HepG2 (cell line): ENCODE results near the gene HLA-DQA1. TPM values are rescaled to one million over a fixed set of nuclear protein-coding genes. Genes with fewer than 3 reads are reported as not detected.

ENCODE experiments used
- ATAC-seq: fragments of 200-7000 bp; cut with Tn5 transposase; 3 replicates; pipeline ENCODE4 v1.9.1; 2020; ENCODE audit warnings: mild to moderate bottlenecking, moderate library complexity
- BruUV-seq: library from RNA; stranded (reverse); fragments of 400-500 nt; replicated peaks from 2 replicates; lab custom pipeline; 2021; lab: Mats Ljungman, UMichigan
- CTCF ChIA-PET: fragments of 300-600 bp; formaldehyde crosslinking; extraction: SDS; loops from one replicate; lab custom pipeline; 2021; ENCODE audit warnings: low total read pairs, inconsistent platforms, low intra/inter-chr PET ratio; lab: Yijun Ruan, JAX
- POLR2A ChIA-PET: fragments of 350-600 bp; sonication (Branson Sonifier 250); formaldehyde crosslinking; loops from one replicate; lab custom pipeline; 2020; ENCODE audit warnings: antibody characterized with exemption, inconsistent platforms; lab: Yijun Ruan, JAX
- DNase-seq: peaks from one replicate; pipeline ENCODE4 v3.0.0-alpha.2; 2015; ENCODE audit warnings: low spot score
- FAIRE-seq: peaks from 3 replicates; lab custom pipeline; 2011; peaks lifted over from hg19 to GRCh38; lab: Jason Lieb, UNC
- H2AFZ ChIP-seq: one replicate; pipeline ENCODE4 v1.6.1; 2011; ENCODE audit warnings: low read length, inconsistent platforms
- H3K27ac ChIP-seq: fragments of 300-600 bp; 3 replicates; pipeline ENCODE4 v1.8.0; 2011; ENCODE audit warnings: mixed run types, mild to moderate bottlenecking, mixed read lengths, low read length, inconsistent platforms; ENCODE audit not compliant: insufficient read depth; ENCODE audit errors: extremely low read length
- H3K27me3 ChIP-seq, 2 experiments: fragments of 200-600 bp in 1 of 2; 2 replicates in 1 of 2; 3 replicates in 1 of 2; pipeline versions ENCODE4 v1.6.0 to v1.8.0; 2011; ENCODE audit warnings: low read length in 2 of 2, mild to moderate bottlenecking in 2 of 2, moderate library complexity in 2 of 2, inconsistent platforms in 1 of 2; ENCODE audit not compliant: insufficient read depth in 2 of 2, control insufficient read depth in 1 of 2
- H3K36me3 ChIP-seq, 2 experiments: fragments of 200-600 bp in 1 of 2; replicated peaks in 1 of 2; 2 replicates in 1 of 2; 3 replicates in 1 of 2; pipeline versions ENCODE4 v1.5.1 to v1.8.0; 2011; ENCODE audit warnings: low read length in 2 of 2, inconsistent platforms in 1 of 2; ENCODE audit not compliant: insufficient read depth in 2 of 2, control insufficient read depth in 1 of 2
- H3K4me1 ChIP-seq: 2 replicates; pipeline ENCODE4 v1.5.1; 2012; ENCODE audit warnings: low read length, inconsistent platforms; ENCODE audit not compliant: insufficient read depth
- H3K4me2 ChIP-seq: 2 replicates; pipeline ENCODE4 v1.6.0; 2011; ENCODE audit warnings: low read depth, low read length, inconsistent platforms
- H3K4me3 ChIP-seq, 3 experiments: fragments of 200-600 bp in 1 of 3; sonication (generic), shearing (Covaris generic) in 1 of 3; replicated peaks in 1 of 3; 2 replicates each; pipeline ENCODE4 v1.5.1; 2011 to 2016; ENCODE audit warnings: low read length in 3 of 3, inconsistent platforms in 2 of 3, low read depth in 2 of 3, mild to moderate bottlenecking in 2 of 3, control low read depth in 1 of 3, mixed read lengths in 1 of 3; ENCODE audit not compliant: insufficient read depth in 1 of 3
- H3K79me2 ChIP-seq: one replicate; pipeline ENCODE4 v1.6.1; 2011; ENCODE audit warnings: low read length, inconsistent platforms; ENCODE audit not compliant: insufficient read depth
- H3K9ac ChIP-seq: 2 replicates; pipeline ENCODE4 v1.6.0; 2011; ENCODE audit warnings: mild to moderate bottlenecking, low read depth, low read length, inconsistent platforms; ENCODE audit not compliant: insufficient read depth
- H3K9me3 ChIP-seq: 2 replicates; pipeline ENCODE4 v1.5.1; 2012; ENCODE audit warnings: mild to moderate bottlenecking, low read length
- H4K20me1 ChIP-seq: 2 replicates; pipeline ENCODE4 v1.6.0; 2011; ENCODE audit warnings: inconsistent platforms, mild to moderate bottlenecking, low read length, moderate library complexity; ENCODE audit not compliant: insufficient read depth
- ARNT2 ChIP-seq: sonication (generic); formaldehyde crosslinking; IDR thresholded peaks from 2 replicates; pipeline ENCODE4 v1.8.0; 2022; ENCODE audit warnings: mild to moderate bottlenecking, low read depth, missing genetic modification reagents, moderate library complexity
- ARNTL ChIP-seq: sonication (generic); formaldehyde crosslinking; IDR thresholded peaks from 2 replicates; pipeline ENCODE4 v1.4.0; 2020; ENCODE audit warnings: mild to moderate bottlenecking, missing genetic modification reagents
- HNF4A ChIP-seq: sonication (generic); formaldehyde crosslinking; IDR thresholded peaks from 2 replicates; pipeline ENCODE4 v1.4.0; 2020; ENCODE audit warnings: missing genetic modification reagents
- KLF16 ChIP-seq, 2 experiments: sonication (generic) in 1 of 2; formaldehyde crosslinking in 1 of 2; IDR thresholded peaks; 2 replicates each; pipeline versions ENCODE4 v1.6.1 to v1.8.0; 2016 to 2023; ENCODE audit warnings: missing genetic modification reagents in 2 of 2, missing compliant biosample characterization in 1 of 2
- MBD4 ChIP-seq: IDR thresholded peaks from 2 replicates; pipeline ENCODE4 v1.6.1; 2012; ENCODE audit warnings: low read length, inconsistent platforms, borderline replicate concordance
- MXD4 ChIP-seq: IDR thresholded peaks from 2 replicates; pipeline ENCODE4 v1.6.1; 2016; ENCODE audit warnings: mild to moderate bottlenecking, missing biosample characterization, missing genetic modification reagents
- RARG ChIP-seq: sonication (generic); formaldehyde crosslinking; IDR thresholded peaks from 2 replicates; pipeline ENCODE4 v1.4.0; 2020; ENCODE audit warnings: low read depth, mild to moderate bottlenecking, missing genetic modification reagents
- SNAPC2 ChIP-seq: sonication (generic); formaldehyde crosslinking; IDR thresholded peaks from 2 replicates; pipeline ENCODE4 v1.8.1; 2022; ENCODE audit warnings: mild to moderate bottlenecking, missing genetic modification reagents
- SNRNP70 ChIP-seq: fragments of 200-400 bp; formaldehyde crosslinking; IDR thresholded peaks from 2 replicates; pipeline ENCODE4 v1.6.1; 2017; ENCODE audit warnings: mild to moderate bottlenecking, low read depth, low read length, moderate library complexity
- XBP1 ChIP-seq: sonication (generic); formaldehyde crosslinking; IDR thresholded peaks from 2 replicates; pipeline ENCODE4 v1.5.0; 2020; ENCODE audit warnings: missing genetic modification reagents
- ZNF274 ChIP-seq: sonication (generic); formaldehyde crosslinking; IDR thresholded peaks from 2 replicates; pipeline ENCODE4 v1.5.1; 2020; ENCODE audit warnings: mild to moderate bottlenecking, missing genetic modification reagents
- WGBS: methylation state at CpG from one replicate; pipeline ENCODE4 v1.1.6; 2017; ENCODE audit warnings: low lambda C conversion rate; 5-methylcytosine and 5-hydroxymethylcytosine counted together
- in situ Hi-C: cut with HindIII; loops from 2 replicates; pipeline ENCODE4 v1.10.0; 2017; ENCODE audit warnings: low pct_unique_long_range_greater_than_20kb; ENCODE audit not compliant: extremely low pct_ligation_motif_present
- intact Hi-C: fragments of 100-400 bp; cut with micrococcal nuclease; formaldehyde crosslinking; loops from one replicate; pipeline ENCODE4 v1.10.0; 2022; ENCODE audit not compliant: unreplicated experiment
- polyA plus RNA-seq, 8 experiments: library from polyadenylated mRNA; depleted of rRNA in 3 of 8; stranded (reverse) in 7 of 8; unstranded in 1 of 8; fragments of >200 nt; fragmentation: Illumina TruSeq in 4 of 8; extraction: Trizol in 4 of 8; gene quantifications; 2 replicates each; pipeline versions ENCODE4 v1.2.1 to v1.2.3, GENCODE V29; 2011 to 2016; ENCODE audit warnings: low read depth in 4 of 8, missing spikeins in 1 of 8, mixed read lengths in 1 of 8; ENCODE audit not compliant: insufficient read depth in 1 of 8
- total RNA-seq, 5 experiments: library from RNA; depleted of rRNA; stranded (reverse); fragments of >200 nt; fragmentation: Illumina TruSeq; extraction: Trizol; gene quantifications; 2 replicates each; pipeline ENCODE4 v1.2.3, GENCODE V29; 2016; ENCODE audit warnings: low read depth in 1 of 5
- TF ChIP-seq, protein P1 (sequence below): sonication (generic); formaldehyde crosslinking; IDR thresholded peaks from 2 replicates; pipeline ENCODE4 v1.4.0; 2020; ENCODE audit warnings: missing genetic modification reagents
- TF ChIP-seq, protein P2 (sequence below): sonication (generic); formaldehyde crosslinking; IDR thresholded peaks from 2 replicates; pipeline ENCODE4 v1.4.0; 2020; ENCODE audit warnings: missing genetic modification reagents

The HLA-DQA1 gene
- total and polyA plus RNA-seq, 2 of the 13 experiments (the other 11 are each of a cell fraction or from before 2014, with no cell fraction given): not detected

- no peak overlapping the region for H3K4me3 ChIP-seq
- intact Hi-C loops (no loop called here), in situ Hi-C loops (no loop called here)
- peaks cover 7% of the 10 kb centered on the region; the same call in 1 of the 2 replicates for H3K4me1 ChIP-seq
- H3K9ac ChIP-seq: no peak overlapping the region
- FAIRE-seq (no peak), ATAC-seq (peak; percentile 62; the same call in 2 of the 3 replicates), DNase-seq (no peak)
- H4K20me1 ChIP-seq: no peaks in the 10 kb centered on the region
- WGBS: 3% methylated on average over 4 of the region's 4 CpGs
- CTCF ChIA-PET: no interaction called here
- POLR2A ChIA-PET: no interaction called here
- H3K36me3 ChIP-seq: no peaks in the 10 kb centered on the region
- no peaks in the 10 kb centered on the region; a peak in 1 of 5 replicates for H3K27me3 ChIP-seq
- H3K27ac ChIP-seq: no peak overlapping the region
- no peak for TF ChIP-seq MBD4
- TF ChIP-seq HNF4A (CRISPR knock-in tag): peak; percentile 17; the same call in 1 of the 2 replicates
- no peak overlapping the region for H2AFZ ChIP-seq
- no peaks in the 10 kb centered on the region for H3K9me3 ChIP-seq
- no peaks in the 10 kb centered on the region for H3K79me2 ChIP-seq
- BruUV-seq: no TSS peak
- no peak overlapping the region for H3K4me2 ChIP-seq
Observed at GRCh38 chr6:32659856-32660595, 22.8 kb downstream of the HLA-DQA1 start.

GRCh38 chr6:32662099-32662498 lies 24.9 kb downstream of the HLA-DQA1 start:
- intact Hi-C loops: no loop called here
- FAIRE-seq: no peak
- H3K36me3 ChIP-seq: no peaks in the 10 kb centered on the region
- TF ChIP-seq ARNTL (CRISPR knock-in tag) (no peak), ZNF274 (no peak), ARNT2 (CRISPR knock-in tag) (no peak), SNAPC2 (no peak), XBP1 (CRISPR knock-in tag) (no peak), SNRNP70 (no peak), MXD4 (CRISPR knock-in tag) (no peak), KLF16 (CRISPR knock-in tag; IDR thresholded peaks at IDR 0.05) (no peak), RARG (CRISPR knock-in tag) (no peak)
- TF ChIP-seq, protein P1, sequence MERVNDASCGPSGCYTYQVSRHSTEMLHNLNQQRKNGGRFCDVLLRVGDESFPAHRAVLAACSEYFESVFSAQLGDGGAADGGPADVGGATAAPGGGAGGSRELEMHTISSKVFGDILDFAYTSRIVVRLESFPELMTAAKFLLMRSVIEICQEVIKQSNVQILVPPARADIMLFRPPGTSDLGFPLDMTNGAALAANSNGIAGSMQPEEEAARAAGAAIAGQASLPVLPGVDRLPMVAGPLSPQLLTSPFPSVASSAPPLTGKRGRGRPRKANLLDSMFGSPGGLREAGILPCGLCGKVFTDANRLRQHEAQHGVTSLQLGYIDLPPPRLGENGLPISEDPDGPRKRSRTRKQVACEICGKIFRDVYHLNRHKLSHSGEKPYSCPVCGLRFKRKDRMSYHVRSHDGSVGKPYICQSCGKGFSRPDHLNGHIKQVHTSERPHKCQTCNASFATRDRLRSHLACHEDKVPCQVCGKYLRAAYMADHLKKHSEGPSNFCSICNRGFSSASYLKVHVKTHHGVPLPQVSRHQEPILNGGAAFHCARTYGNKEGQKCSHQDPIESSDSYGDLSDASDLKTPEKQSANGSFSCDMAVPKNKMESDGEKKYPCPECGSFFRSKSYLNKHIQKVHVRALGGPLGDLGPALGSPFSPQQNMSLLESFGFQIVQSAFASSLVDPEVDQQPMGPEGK (CRISPR knock-in tag): no peak
- TF ChIP-seq, protein P2, sequence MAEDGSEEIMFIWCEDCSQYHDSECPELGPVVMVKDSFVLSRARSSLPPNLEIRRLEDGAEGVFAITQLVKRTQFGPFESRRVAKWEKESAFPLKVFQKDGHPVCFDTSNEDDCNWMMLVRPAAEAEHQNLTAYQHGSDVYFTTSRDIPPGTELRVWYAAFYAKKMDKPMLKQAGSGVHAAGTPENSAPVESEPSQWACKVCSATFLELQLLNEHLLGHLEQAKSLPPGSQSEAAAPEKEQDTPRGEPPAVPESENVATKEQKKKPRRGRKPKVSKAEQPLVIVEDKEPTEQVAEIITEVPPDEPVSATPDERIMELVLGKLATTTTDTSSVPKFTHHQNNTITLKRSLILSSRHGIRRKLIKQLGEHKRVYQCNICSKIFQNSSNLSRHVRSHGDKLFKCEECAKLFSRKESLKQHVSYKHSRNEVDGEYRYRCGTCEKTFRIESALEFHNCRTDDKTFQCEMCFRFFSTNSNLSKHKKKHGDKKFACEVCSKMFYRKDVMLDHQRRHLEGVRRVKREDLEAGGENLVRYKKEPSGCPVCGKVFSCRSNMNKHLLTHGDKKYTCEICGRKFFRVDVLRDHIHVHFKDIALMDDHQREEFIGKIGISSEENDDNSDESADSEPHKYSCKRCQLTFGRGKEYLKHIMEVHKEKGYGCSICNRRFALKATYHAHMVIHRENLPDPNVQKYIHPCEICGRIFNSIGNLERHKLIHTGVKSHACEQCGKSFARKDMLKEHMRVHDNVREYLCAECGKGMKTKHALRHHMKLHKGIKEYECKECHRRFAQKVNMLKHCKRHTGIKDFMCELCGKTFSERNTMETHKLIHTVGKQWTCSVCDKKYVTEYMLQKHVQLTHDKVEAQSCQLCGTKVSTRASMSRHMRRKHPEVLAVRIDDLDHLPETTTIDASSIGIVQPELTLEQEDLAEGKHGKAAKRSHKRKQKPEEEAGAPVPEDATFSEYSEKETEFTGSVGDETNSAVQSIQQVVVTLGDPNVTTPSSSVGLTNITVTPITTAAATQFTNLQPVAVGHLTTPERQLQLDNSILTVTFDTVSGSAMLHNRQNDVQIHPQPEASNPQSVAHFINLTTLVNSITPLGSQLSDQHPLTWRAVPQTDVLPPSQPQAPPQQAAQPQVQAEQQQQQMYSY: no peak

More at GRCh38 chr6:32662099-32662498, 24.9 kb downstream of the HLA-DQA1 start:
- POLR2A ChIA-PET: no interaction called here
- BruUV-seq: no TSS peak
- Histone ChIP-seq H2AFZ (no peak overlapping the region), H3K4me2 (no peak overlapping the region), H4K20me1 (no peaks in the 10 kb centered on the region), H3K4me1 (peaks cover 7% of the 10 kb centered on the region; the same call in 1 of the 2 replicates), H3K4me3 (no peak overlapping the region), H3K9me3 (no peaks in the 10 kb centered on the region), H3K27ac (no peak overlapping the region), H3K79me2 (no peaks in the 10 kb centered on the region), H3K27me3 (peaks cover 1 to 10% of the 10 kb centered on the region in 2 experiments; a peak in 3 of 5 replicates), H3K9ac (no peak overlapping the region)
- in situ Hi-C loops: no loop called here
- CTCF ChIA-PET: no interaction called here
- no peak for ATAC-seq
- DNase-seq: no peak
- 2% methylated on average over 6 of the region's 7 CpGs for WGBS
